Stomach (tissue), 4 donors: Measurements from ENCODE around the gene FGF4.

Source experiments
- POLR2A ChIP-seq, 4 donors: fragments of 450-650 bp; IDR thresholded peaks; one replicate each; pipeline ENCODE4 v1.6.1; 2016; ENCODE audit warnings: antibody characterized with exemption in 4 of 4, control low read depth in 2 of 4, mild to moderate bottlenecking in 1 of 4, moderate library complexity in 1 of 4
- TF ChIP-seq, protein P1 (sequence below), 7 experiments: fragments of 450-650 bp in 4 of 7; fragments of 200-600 bp in 3 of 7; sonication (generic) in 3 of 7; IDR thresholded peaks; one replicate each; pipeline ENCODE4 v1.5.1; 2016 to 2019; ENCODE audit warnings: antibody characterized with exemption in 7 of 7, control low read depth in 2 of 7, mild to moderate bottlenecking in 1 of 7

DNA sequence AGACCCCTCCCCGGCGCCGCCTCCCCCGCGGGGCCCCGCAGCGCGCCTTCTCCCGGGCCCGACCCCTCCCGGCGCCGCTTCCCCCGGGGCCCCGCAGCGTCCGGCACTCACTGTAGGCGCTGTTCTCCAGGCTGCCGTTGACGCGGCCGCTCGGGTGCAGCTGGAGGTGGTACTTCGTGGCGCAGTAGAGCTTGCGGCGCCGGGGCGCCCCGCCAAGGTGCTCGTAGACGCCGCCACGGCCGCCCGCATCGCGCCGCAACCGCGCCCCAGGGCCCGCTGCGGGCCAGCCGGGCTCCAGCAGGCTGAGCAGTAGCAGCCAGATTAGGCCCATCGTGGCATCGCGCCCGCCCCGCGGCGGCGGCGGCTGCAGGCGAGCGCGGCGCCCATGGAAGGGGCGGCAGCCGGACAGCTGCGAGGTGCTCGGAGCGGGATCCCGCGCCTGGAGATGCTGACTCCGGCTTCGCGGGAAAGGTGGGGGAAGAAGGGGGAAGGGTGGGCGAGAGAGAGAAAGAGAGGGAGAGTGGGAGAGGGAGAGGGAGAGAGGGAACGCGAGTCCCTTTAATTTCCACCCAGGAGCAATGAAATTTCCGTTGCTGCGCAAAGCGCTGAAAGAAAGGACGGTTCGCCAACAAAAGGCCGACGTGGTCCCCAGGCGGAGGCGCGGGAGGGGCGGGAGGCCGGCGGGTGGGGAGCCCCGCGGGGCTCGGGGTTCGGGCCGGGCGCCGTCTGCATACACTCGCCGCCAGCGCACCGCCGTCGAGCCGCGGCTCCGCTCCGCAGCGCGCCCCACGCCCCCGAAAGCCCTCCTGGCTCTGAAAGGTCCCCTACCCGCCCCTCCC is 43.7 kb upstream of the FGF4 start, which contains the start of gene FGF3:
- TF ChIP-seq, protein P1, sequence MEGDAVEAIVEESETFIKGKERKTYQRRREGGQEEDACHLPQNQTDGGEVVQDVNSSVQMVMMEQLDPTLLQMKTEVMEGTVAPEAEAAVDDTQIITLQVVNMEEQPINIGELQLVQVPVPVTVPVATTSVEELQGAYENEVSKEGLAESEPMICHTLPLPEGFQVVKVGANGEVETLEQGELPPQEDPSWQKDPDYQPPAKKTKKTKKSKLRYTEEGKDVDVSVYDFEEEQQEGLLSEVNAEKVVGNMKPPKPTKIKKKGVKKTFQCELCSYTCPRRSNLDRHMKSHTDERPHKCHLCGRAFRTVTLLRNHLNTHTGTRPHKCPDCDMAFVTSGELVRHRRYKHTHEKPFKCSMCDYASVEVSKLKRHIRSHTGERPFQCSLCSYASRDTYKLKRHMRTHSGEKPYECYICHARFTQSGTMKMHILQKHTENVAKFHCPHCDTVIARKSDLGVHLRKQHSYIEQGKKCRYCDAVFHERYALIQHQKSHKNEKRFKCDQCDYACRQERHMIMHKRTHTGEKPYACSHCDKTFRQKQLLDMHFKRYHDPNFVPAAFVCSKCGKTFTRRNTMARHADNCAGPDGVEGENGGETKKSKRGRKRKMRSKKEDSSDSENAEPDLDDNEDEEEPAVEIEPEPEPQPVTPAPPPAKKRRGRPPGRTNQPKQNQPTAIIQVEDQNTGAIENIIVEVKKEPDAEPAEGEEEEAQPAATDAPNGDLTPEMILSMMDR (IDR thresholded peaks at IDR 0.05), result no peak
- TF ChIP-seq POLR2A (IDR thresholded peaks at IDR 0.05), result no peak
